SHP77 (cell line): ENCODE data around the gene TMEM100.

Source experiments
- DNase-seq, 2 experiments: peaks; one replicate each; lab custom pipeline; 2025; lab: John Stamatoyannopoulos, UW

TMEM100 gene

DNA sequence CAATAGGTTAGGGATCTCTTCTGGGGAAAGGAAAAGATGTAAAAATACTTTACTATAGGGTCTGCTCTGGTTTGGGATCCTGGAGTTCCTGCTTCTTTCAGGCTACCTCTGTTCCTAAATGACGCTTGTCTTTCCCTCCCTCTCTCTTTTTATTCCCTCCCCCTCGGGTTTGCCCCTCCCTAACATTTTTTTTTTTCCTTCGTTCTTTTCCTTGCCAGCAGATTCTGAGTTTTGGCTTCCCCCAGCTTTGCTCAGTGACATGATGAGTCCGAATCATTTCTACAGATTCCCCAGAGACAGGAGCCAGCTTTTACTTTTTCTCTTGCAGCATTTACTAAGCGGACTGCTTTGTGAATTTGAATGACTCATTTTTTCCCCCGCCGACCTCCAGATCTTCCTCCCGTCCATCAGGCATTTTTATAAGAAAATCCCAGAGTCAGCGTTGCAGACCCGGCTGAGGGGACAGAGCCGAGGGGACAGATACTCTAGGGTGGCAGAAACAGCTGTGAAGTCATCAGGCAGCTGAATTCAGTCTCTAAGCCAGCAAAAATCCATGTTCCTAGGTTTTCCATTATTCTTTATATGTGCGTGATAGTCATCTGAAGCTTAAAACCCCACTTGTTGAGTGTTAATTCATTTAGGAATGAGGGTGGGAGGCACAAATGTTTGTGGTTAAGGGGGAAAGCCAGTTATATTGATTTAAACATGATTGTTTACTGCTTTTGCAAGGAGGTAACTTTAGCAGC, at the start of gene TMEM100:
TSS of gene TMEM100 (minus strand) at position 123 of the 746 bp plus-strand sequence. CDS start 1,794 bp downstream, outside the sequence.
- DNase-seq: no peak

GRCh38 chr17:55772086-55772485, 49.4 kb upstream of the TMEM100 start:
- DNase-seq: no peak

DNA sequence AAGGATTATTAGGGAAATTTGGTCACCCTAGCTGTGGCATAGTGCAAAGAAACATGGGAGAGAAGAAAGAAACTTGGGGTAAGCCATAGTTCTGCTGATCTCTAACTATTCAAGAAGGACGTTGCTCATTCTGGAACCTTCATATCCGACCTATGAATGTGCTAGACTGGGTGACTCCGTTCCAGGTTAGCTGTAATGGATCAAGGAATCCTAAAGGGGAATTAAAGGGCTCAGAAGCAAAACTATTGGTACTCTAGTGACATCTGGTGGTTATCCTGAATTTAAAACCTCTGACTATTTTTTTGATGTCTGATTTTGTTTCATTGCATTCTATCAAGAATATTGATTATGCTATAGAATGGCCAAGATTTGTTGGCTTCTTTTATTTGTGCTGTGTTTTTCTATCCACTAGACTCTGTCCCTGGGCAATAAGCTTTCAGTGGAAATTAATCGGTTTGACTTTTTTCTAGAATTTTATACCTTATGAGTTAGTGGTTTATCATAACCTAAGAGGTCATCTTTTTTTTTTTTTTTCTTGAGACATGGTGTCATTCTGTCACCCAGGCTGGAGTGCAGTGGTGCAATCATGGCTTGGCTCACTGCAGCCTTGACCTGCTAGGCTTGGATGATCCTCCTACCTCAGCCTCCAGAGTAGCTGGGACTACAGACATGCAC, 47.7 kb upstream of the TMEM100 start:
- DNase-seq: peak; percentile 18 to 60

- no peak for DNase-seq
Measured at GRCh38 chr17:55769625-55770000, 46.9 kb upstream of the TMEM100 start.

DNA sequence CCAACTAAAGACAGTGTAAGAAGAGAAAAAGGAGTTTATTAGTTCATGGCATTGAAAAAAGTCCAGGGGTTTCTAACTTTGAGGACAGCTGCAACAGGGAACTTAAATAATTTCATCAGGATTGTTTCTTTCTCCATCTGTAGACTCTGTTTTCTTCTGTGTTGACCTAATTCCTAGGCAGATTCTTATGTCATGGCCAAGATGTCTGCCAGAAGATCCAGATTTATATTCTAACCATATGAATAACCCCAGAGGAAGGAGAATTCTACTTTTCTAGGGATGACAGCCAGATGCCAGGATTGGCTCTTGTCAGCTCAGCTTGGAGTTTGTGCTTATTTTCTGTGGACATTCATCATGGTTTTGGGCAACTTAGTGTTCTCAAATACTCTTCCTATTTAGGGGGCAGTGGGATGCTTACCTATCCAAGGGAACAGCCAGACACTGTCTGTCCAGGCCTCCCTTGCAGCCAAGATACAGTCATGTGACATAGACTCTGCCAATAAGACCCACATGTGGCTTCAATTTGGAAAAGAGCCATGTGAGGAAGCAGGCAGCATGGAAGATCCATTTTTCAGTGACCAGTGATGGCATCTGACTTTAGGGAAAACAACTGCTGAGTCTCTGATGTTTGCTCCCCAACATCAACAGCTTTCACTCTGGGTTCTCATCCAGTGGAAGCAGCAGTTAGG, 46.4 kb upstream of the TMEM100 start:
- DNase-seq: no peak

DNA sequence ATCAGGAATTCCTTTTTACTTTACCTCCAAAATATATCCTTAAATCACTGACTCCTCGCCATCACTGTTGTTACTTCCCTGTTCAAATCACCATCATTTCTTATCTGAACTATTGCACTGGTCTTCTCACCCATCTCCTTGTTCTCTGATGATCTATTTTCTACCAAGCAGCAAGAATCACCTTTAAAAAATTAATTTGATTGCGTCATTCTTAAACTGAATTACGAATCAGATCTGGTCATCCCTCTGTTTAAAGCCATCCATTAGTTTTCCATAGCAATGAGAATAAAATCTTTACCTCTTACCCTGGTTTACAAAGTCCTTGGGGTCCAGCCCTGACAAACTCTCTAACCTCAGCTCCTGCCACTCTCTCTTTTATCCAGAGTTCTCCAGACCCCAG, 42.8 kb upstream of the TMEM100 start:
- no peak for DNase-seq

- DNase-seq: no peak
Measured at GRCh38 chr17:55764610-55765009, 41.9 kb upstream of the TMEM100 start.

DNA sequence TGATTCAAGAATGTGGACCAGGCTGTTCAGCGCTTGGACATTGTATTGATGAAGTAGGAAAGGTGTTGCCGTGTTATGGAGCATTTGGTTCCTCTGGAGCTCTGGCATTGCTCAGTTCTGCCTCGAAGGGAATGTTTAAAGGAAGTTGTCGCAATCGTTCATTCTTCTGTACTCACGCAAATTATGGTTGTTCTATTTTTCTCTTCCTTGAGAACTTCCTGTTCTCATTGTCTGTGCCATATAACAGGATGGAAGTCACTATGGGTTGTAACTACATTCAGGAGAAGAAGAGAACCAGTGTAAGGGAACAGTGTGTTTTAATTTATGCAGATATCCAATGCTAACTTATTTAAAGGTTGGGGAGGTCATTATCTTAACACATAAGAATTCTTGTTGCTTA, 41.2 kb upstream of the TMEM100 start:
- DNase-seq: no peak

GRCh38 chr17:55762086-55762858, 39.6 kb upstream of the TMEM100 start:
- no peak for DNase-seq

DNA sequence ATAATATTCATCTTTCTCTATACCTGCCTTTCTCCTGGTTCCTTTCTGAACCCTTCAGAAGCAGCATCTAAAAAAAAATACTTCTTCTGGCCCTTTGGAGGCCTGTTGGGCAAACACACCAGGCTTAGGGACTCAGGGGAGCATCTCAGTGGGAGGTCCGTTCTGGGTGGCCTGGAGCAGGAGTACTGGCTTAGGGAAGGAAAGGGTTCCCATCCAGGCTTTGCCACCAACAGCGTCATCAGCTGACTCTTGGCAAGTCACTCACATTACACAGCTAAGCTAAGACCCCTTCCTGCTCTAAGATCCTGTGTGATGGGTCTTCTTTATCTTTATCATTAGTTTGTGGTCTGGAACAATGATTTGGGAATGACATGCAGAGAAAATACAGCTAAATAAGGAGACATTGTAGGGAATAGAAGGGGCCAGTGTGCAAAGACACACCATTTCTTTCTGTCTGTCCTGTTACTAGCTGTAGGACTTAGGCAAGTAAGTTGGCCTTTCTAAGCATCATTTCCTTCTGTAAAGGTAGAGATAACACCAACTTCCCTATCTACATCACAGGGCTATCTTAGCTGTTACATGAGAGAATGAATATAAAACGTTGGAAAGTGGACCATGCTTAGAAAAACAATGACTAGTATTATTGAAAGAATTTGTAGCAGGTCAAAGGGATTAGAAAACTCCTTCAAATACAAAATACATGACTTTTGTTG, 38.1 kb upstream of the TMEM100 start:
- no peak for DNase-seq

DNA sequence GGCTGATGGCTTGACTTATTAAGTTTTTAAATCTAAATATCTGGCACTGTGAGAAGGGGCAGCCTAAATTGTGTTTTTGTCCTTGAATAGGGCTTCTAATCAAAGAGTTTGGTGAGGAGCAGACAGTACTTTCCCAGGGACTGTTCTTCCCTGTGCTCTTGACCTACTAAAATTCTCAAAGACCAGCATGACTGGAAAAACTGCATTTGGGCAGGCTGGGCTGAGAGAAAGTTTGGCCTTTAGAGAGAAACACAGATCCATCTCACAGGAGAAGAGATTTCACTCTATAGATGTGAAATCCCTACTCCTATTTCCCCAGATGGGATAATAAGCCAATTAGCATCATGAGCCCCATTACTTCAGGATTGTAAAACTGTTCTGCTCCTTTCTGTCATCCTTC, 35.5 kb upstream of the TMEM100 start:
- DNase-seq: no peak

DNA sequence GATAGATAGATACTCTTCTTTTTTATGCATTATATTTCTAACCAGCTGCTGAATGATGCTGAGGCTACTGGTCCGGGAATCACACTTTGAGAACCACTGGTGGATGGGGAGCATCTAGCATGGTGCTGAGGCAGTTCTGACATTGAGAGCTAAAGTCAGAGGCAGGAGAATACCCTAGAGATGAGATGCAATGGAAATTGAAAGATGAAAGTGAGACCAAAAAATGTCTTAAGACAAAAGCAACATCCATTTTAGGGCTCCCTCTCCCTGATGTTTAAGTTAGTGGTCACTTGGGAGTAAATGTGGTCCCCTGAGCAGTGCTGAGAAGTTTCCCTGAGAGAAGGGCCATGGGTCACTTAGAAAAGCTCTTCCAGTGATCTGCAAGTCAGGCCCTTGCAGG, 35.0 kb upstream of the TMEM100 start:
- DNase-seq: no peak

DNA sequence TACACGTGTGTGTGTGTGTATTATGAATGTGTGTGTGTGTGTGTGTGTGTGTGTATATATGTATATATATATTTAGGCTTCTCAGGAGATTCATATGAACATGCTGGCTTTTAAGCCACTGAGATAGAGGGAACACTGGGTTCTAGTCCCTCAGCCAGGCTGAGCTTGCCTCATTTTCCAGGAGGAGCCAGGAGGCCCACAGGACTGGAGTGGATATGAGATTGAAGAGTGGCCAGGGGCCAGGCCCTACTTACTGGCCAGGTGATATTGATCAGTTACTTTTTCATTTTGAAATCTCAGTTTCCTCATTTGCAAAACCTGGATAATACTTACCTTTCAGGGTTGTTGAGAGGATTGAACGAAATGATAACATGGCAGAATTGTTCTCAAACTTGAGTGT, 34.0 kb upstream of the TMEM100 start:
- no peak for DNase-seq

- DNase-seq: no peak
Measured at GRCh38 chr17:55751720-55752250, 29.1 kb upstream of the TMEM100 start.

DNA sequence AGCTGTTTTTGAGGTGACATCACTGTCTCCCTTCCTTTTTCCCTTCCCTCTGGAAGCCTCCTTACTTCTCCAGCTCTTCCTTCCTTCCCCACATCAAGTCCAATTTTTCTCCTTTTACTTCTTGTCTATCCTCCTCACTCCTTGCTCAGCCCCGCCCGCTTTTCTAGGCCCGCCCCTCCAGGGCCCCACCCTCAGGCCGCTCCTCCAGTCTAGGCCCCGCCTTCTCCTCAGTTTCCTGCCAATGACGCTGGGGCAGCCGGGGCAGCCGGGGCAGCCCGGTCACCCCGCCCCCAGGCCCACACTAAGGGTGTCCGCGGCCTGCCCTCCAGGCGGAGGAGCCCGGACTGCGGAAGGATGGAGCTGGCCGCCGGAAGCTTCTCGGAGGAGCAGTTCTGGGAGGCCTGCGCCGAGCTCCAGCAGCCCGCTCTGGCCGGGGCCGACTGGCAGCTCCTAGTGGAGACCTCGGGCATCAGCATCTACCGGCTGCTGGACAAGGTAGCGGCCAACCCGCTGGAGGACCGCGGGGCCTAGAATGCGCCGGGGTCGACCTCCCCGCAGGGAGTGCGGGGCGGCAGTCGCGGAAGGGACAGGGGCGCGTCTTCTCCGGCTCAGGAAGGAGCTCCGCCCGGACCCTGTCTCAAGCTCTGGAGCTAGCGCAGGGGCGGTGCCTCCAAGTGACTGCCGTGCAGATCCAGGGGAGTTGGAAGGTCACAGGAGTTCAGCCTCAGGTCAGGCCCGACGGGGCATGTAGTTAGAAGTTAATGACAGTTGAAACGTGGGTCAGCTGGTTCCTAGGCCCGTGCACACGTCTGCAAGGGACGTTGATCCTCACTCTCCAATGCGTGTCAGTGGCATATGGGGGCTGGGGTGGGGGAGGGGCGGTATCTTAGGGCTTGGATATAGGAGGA, 28.3 kb upstream of the TMEM100 start, which contains the start of gene PCTP:
TSS of gene PCTP (plus strand) at position 302 of the 908 bp plus-strand sequence. CDS start at position 355, 53 bp downstream.
- DNase-seq: peak; percentile 60 to 62

DNA sequence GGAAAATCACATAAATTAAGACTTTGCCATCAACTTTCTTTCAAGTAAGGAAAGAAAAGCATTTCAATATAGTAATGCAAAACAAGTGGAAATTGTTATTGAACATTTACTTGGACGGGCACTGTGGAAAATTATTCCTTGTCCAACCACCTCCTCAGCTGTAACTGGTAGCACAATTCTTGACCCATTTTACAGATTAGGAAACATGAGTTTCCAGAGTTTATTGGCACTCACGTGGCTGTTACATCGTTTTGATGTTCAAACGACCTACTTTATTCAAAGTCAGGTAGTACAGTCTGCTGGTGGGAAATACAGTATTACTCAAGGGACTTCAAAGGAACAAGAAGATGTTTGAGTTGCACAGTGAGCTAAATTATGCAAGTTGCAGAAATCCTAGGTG, 27.3 kb upstream of the TMEM100 start:
- DNase-seq: no peak

DNA sequence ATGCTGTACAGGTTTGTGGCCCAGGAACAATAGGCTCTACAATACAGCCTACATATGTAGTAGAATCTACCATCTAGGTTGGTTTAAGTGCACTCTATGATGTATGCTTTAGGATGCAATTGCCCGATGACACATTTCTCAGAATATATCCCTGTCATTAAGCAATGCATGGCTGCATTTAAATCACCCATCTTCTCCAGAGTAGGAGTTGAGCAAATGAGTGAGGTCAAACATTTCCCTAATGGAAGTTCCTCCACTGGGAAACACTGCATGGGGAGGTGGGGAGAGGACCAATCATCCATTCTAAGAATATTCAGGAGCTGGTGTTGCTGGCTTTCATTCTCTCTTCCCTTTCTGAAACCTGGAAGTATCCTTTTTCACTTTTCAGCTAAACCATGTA, 26.2 kb upstream of the TMEM100 start:
- no peak for DNase-seq

DNA sequence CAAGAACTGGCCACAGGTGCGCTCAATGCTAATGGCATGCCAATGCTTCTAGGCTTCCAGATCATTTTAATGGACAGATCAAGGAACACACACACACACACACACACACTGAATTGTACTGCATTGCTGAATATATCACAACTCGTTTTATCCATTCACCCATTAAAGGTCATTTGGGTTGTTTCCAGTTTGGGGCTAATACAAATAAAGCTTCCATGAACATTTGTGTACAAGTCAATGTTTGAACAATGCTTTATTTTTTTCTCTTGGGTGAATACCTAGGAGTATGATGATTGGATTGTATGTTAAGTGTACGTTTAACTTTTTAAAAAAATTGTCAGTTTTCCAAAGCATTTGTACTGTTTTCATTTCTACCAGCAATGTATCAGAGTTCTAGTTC, 24.5 kb upstream of the TMEM100 start:
- no peak for DNase-seq

DNA sequence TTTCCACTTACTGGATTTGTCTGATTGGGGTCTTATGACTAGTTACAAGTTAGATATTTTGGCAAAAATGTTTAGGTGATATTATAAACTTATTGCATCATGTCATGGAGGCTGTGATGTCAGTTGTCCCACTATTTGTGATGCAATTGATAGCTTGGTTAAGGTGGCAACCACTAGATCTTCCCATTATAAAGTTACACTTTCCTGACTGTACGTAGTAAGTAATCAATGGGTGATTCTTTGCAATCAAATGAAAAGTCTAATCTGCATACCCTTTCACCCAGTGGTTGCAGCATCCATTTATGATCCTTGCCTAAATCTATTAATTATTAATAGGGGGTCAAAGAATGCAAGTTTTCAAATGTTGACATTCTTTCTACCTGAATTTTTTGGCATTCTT, 23.8 kb upstream of the TMEM100 start:
- DNase-seq: no peak

- no peak for DNase-seq
Measured at GRCh38 chr17:55745258-55745657, 22.6 kb upstream of the TMEM100 start.
